Testis (tissue), 3 donors: ENCODE data around the gene KATNAL2. TPM values are rescaled to one million over a fixed set of nuclear protein-coding genes. Genes with fewer than 3 reads are reported as not detected.

Source experiments
- DNase-seq: peaks from one replicate; pipeline ENCODE4 v3.0.0-alpha.2; 2019
- H3K27ac ChIP-seq, 2 donors: fragments of 200-600 bp; sonication (generic); one replicate each; pipeline ENCODE4 v1.5.1; 2019
- H3K27me3 ChIP-seq: fragments of 200-600 bp; sonication (generic); one replicate; pipeline ENCODE4 v1.5.1; 2019
- H3K36me3 ChIP-seq: fragments of 200-600 bp; sonication (generic); one replicate; pipeline ENCODE4 v1.5.1; 2017; ENCODE audit warnings: low read depth; ENCODE audit errors: missing control alignments
- H3K4me1 ChIP-seq: fragments of 200-600 bp; sonication (generic); one replicate; pipeline ENCODE4 v1.5.1; 2019
- H3K4me3 ChIP-seq, 2 donors: fragments of 200-600 bp; sonication (generic); one replicate each; pipeline ENCODE4 v1.5.1; 2017 to 2019
- H3K9me3 ChIP-seq: fragments of 200-600 bp; sonication (generic); one replicate; pipeline ENCODE4 v1.5.1; 2017
- POLR2A ChIP-seq: fragments of 450-650 bp; IDR thresholded peaks from one replicate; pipeline ENCODE4 v1.6.1; 2017; ENCODE audit warnings: antibody characterized with exemption, mild to moderate bottlenecking, moderate library complexity
- WGBS, 2 donors: methylation state at CpG; one replicate each; pipeline ENCODE4 v1.1.5; 2018; 5-methylcytosine and 5-hydroxymethylcytosine counted together
- intact Hi-C: fragments of 100-400 bp; cut with DNase I; formaldehyde crosslinking; loops from one replicate; pipeline ENCODE4 v1.15.1; 2023; ENCODE audit warnings: low total_unique reads
- polyA plus RNA-seq: library from polyadenylated mRNA; stranded (reverse); fragments of 350-450 nt; fragmentation: Illumina TruSeq; extraction: RNeasy Lipid Tissue Mini Kit (QIAGEN cat#74804); gene quantifications from one replicate; pipeline ENCODE4 v1.2.3, GENCODE V29; 2014; ENCODE audit warnings: low read depth, low replicate concordance; ENCODE audit not compliant: insufficient read depth
- total RNA-seq, 2 donors: library from RNA; depleted of rRNA; stranded (reverse); fragments of >200 nt; gene quantifications; one replicate each; pipeline ENCODE4 v1.2.3, GENCODE V29; 2016
- TF ChIP-seq, protein P1 (sequence below), 3 experiments: fragments of 450-650 bp in 2 of 3; fragments of 200-600 bp in 1 of 3; sonication (generic) in 1 of 3; IDR thresholded peaks; one replicate each; pipeline ENCODE4 v1.5.1; 2016 to 2019; ENCODE audit warnings: antibody characterized with exemption in 3 of 3, mild to moderate bottlenecking in 2 of 3, moderate library complexity in 1 of 3

The KATNAL2 gene
- total and polyA plus RNA-seq, 3 donors from 2014 or later, result 17.5 to 36.8 (median 36.2) TPM

DNA sequence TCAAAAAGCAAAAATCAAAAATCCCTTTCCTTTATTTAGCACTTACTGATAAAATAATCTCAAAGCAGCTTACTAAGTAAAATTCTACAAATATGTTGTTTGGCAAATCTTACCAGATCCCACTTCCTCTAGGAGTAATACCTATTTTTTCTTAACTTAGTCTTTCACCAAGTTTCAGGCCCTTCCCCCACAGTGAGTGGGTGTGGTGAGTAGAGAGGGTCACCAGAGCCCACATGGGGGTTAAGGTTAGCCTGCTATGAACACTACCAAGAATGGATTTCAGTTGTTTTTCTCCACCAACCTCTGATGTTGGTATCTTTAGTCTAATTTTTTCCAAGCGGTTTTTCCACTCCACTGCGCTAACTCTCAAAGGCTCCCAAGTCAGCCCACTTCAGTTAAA is 23.3 kb upstream of the KATNAL2 start:
- intact Hi-C loops, result no loop called here
- Histone ChIP-seq H3K36me3 (no peaks in the 10 kb centered on the region), H3K4me1 (peaks cover 3% of the 10 kb centered on the region), H3K4me3 (no peak overlapping the region), H3K27ac (no peak overlapping the region), H3K27me3 (no peaks in the 10 kb centered on the region), H3K9me3 (no peaks in the 10 kb centered on the region)
- no peak for TF ChIP-seq POLR2A
- TF ChIP-seq, protein P1, sequence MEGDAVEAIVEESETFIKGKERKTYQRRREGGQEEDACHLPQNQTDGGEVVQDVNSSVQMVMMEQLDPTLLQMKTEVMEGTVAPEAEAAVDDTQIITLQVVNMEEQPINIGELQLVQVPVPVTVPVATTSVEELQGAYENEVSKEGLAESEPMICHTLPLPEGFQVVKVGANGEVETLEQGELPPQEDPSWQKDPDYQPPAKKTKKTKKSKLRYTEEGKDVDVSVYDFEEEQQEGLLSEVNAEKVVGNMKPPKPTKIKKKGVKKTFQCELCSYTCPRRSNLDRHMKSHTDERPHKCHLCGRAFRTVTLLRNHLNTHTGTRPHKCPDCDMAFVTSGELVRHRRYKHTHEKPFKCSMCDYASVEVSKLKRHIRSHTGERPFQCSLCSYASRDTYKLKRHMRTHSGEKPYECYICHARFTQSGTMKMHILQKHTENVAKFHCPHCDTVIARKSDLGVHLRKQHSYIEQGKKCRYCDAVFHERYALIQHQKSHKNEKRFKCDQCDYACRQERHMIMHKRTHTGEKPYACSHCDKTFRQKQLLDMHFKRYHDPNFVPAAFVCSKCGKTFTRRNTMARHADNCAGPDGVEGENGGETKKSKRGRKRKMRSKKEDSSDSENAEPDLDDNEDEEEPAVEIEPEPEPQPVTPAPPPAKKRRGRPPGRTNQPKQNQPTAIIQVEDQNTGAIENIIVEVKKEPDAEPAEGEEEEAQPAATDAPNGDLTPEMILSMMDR (IDR thresholded peaks at IDR 0.05), result no peak
- WGBS, 2 donors, result 97 to 100% methylated on average over 2 of the region's 2 CpGs
- DNase-seq, result no peak

DNA sequence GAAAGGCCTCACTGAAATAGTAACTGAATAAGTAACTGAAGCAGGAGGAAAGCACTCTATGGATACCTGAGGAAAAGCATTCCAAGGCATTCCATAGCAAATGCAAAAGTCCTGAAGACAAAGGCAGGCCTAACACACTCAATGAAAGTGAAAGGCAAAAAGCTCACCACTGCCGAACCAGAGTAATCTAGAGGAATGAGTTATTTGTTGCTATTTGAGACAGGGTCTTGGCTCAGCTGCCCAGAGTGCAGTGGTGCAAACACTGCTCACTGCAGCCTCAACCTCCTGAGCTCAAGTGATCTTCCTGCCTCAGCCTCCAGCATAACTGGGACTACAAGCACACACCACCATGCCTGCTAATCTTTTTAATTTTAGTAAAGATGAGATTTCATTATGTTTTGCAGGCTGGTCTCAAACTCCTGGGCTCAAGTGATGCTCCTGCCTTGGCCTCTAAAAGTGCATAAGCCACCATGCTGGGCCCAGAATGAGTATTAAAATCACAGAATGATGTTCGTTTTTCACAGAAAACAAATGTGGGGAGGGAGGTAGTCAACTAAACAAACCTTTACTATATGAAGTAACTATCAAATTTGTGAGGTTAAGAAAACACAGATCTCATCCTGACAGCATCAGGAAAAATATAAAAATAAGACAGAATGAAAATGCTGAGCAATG is 18.0 kb upstream of the KATNAL2 start:
- no peak for DNase-seq
- intact Hi-C loops, result no loop called here
- Histone ChIP-seq H3K4me3 (no peak overlapping the region), H3K4me1 (no peaks in the 10 kb centered on the region), H3K36me3 (no peaks in the 10 kb centered on the region), H3K27me3 (no peaks in the 10 kb centered on the region), H3K27ac (no peak overlapping the region), H3K9me3 (no peaks in the 10 kb centered on the region)
- WGBS, 2 donors, result 59 to 62% methylated on average over 2 of the region's 2 CpGs
- TF ChIP-seq POLR2A, result no peak
- TF ChIP-seq, protein P1 (IDR thresholded peaks at IDR 0.05), result no peak

DNA sequence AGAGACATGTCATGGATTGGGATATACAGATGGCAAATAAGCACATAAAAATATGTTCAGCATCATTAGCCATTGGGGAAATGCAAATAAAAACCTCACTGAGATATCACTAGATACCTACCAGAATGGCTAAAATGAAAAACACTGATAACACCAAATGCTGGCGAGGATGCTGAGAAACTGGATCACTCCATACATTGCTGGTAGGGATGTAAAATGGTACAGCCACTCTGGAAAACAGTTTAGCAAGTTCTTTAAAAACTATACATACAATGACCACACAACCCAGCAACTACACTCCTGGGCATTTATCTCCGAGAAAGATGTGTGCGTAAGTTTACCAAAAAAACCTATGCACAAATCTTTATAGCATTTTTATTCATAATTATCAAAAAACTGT is 14.0 kb upstream of the KATNAL2 start:
- intact Hi-C loops, result no loop called here

DNA sequence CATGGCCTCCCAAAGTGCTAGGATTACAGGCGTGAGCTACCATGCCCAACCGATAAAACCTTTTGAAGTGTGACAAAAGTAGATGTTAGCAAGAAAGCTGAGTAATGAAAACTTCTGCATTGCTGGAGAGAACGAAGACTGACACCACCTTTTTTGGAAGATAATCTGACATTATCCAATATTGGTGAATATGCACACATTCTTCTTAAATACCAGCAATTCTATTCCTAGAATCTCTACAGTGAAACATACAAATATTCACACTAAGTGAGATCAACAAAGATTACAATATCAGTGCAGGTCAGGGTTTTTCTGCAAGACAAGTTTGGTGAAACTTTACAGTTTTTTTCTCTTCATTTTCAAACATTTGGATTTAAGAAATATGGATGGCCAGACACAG is 7.9 kb upstream of the KATNAL2 start:
- no peak for DNase-seq
- WGBS, 2 donors, result 91 to 96% methylated on average over 3 of the region's 3 CpGs
- no peaks in the 10 kb centered on the region for H3K4me1 ChIP-seq
- H3K27ac ChIP-seq, result no peak overlapping the region
- H3K27me3 ChIP-seq, result no peaks in the 10 kb centered on the region
- no peaks in the 10 kb centered on the region for H3K36me3 ChIP-seq
- TF ChIP-seq, protein P1 (IDR thresholded peaks at IDR 0.05), result no peak
- TF ChIP-seq POLR2A, result no peak
- intact Hi-C loops, result no loop called here
- H3K9me3 ChIP-seq, result no peaks in the 10 kb centered on the region
- no peak overlapping the region for H3K4me3 ChIP-seq

More for the DNA sequence above, 14.0 kb upstream of the KATNAL2 start:
- 97 to 98% methylated on average over 3 of the region's 3 CpGs for WGBS, 2 donors
- no peak for DNase-seq
- Histone ChIP-seq H3K27ac (no peak overlapping the region), H3K4me3 (no peak overlapping the region), H3K27me3 (no peaks in the 10 kb centered on the region), H3K9me3 (no peaks in the 10 kb centered on the region), H3K36me3 (no peaks in the 10 kb centered on the region), H3K4me1 (no peaks in the 10 kb centered on the region)
- TF ChIP-seq, protein P1 (IDR thresholded peaks at IDR 0.05), result no peak
- no peak for TF ChIP-seq POLR2A

DNA sequence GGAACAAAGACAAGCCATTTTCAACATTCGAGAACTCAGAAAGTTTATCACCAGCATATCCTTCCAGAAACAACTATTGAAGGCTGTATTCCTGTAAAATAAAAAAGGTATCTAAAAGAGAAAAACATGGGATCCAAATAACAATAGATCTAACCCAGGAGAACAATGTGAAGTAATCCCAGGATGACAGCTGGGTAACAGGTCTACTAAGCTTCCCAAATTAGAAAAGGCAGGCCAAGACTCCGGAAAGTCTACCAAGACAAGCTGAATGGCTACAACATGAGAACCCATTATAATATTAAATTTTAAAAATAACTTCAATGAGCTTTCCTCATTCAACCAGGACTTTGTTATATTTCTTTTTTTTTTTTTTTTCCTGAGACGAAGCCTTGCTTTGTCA is 6.5 kb upstream of the KATNAL2 start:
- no peak overlapping the region for H3K4me3 ChIP-seq
- WGBS, 2 donors, result 92 to 95% methylated on average over 3 of the region's 3 CpGs
- DNase-seq, result no peak
- no peaks in the 10 kb centered on the region for H3K27me3 ChIP-seq
- no peaks in the 10 kb centered on the region for H3K4me1 ChIP-seq
- no peaks in the 10 kb centered on the region for H3K9me3 ChIP-seq
- intact Hi-C loops, result no loop called here
- H3K27ac ChIP-seq, result no peak overlapping the region
- H3K36me3 ChIP-seq, result no peaks in the 10 kb centered on the region
- TF ChIP-seq, protein P1 (IDR thresholded peaks at IDR 0.05), result no peak
- TF ChIP-seq POLR2A, result no peak
